Measurements from ENCODE around the gene EBP.

EBP gene

DNA sequence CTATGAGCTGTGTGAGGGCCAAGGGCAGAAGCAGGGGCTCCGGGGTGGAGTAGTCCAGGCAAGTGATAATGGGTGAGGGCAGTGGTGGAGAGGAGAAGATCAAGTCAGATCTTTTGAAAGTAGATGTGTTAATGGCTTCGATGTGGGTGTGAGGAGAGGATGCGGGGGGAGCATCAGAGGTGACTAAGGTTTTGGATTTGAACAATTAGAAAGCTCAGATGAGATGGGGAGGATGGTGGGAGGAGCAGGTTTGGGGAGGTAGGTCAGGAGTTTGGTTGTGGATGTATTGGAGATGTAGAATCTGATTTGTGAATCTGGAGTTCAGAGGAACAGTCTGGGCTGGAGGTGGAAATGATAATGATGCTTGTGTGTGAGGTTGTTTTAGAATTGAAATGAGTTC is 41.0 kb upstream of the EBP start:
- no peak for ATAC-seq (ENCODE audit: insufficient read depth, low read depth)
- H3K9me3 ChIP-seq (ENCODE audit: insufficient read depth, low read length, severe bottlenecking): no peaks in the 10 kb centered on the region
- DNase-seq: no peak
- no peak overlapping the region for H2AFZ ChIP-seq (ENCODE audit: low read depth, low read length)
- H3K4me2 ChIP-seq (ENCODE audit: insufficient read depth, low read length): no peak overlapping the region
- H3K27me3 ChIP-seq (ENCODE audit: insufficient read depth, low read length, poor library complexity): no peaks in the 10 kb centered on the region
- H3K36me3 ChIP-seq (ENCODE audit: insufficient read depth, low read length): peaks cover 55% of the 10 kb centered on the region
- H3K79me2 ChIP-seq (ENCODE audit: insufficient read depth, low read length): peaks cover 31% of the 10 kb centered on the region
- peaks cover 15% of the 10 kb centered on the region; the same call in 1 of the 2 replicates for H4K20me1 ChIP-seq (ENCODE audit: insufficient read depth, low read length)
- H3K9ac ChIP-seq (ENCODE audit: low read depth, low read length): no peak overlapping the region
- no peak overlapping the region for H3K4me3 ChIP-seq (ENCODE audit: low read depth in 1 of 2, low read length in 2 of 2)
- no peak overlapping the region for H3K27ac ChIP-seq (ENCODE audit: low read length)
- peaks cover 18% of the 10 kb centered on the region for H3K4me1 ChIP-seq (ENCODE audit: insufficient read depth, low read length)
- TF ChIP-seq CTCF (IDR thresholded peaks at IDR 0.05; ENCODE audit: borderline replicate concordance, extremely low read depth, low read length, poor library complexity, severe bottlenecking) (no peak), EZH2 (IDR thresholded peaks at IDR 0.05; ENCODE audit: borderline replicate concordance, low read depth, low read length, severe bottlenecking) (no peak)

DNA sequence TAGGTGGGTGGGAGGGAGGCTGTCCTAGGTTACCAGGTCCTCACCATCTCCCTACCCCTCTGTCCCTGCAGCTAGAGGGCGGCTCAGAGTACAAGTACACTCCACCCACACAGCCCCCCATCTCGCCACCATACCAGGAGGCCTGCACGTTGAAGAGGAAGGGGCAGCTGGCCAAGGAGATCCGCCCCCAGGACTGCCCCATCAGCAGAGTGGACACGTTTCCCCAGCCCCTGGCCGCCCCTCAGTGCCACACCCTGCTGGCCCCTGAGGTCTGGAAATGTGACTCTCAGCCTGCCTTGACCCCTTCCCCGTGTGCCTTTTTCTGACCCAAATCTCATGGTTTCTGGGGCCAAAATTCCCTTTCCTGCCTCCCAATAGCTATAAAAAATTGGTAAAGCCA is 39.1 kb upstream of the EBP start:
- peaks cover 8% of the 10 kb centered on the region for H3K4me1 ChIP-seq (ENCODE audit: insufficient read depth, low read length)
- peaks cover 56% of the 10 kb centered on the region for H3K36me3 ChIP-seq (ENCODE audit: insufficient read depth, low read length)
- no peak overlapping the region for H3K4me3 ChIP-seq (ENCODE audit: low read depth in 1 of 2, low read length in 2 of 2)
- DNase-seq (no peak), ATAC-seq (ENCODE audit: insufficient read depth, low read depth) (no peak)
- no peaks in the 10 kb centered on the region for H3K9me3 ChIP-seq (ENCODE audit: insufficient read depth, low read length, severe bottlenecking)
- no peak overlapping the region for H3K27ac ChIP-seq (ENCODE audit: low read length)
- H3K4me2 ChIP-seq (ENCODE audit: insufficient read depth, low read length): no peak overlapping the region
- peaks cover 11% of the 10 kb centered on the region; the same call in 1 of the 2 replicates for H4K20me1 ChIP-seq (ENCODE audit: insufficient read depth, low read length)
- H3K79me2 ChIP-seq (ENCODE audit: insufficient read depth, low read length): peaks cover 11% of the 10 kb centered on the region
- no peak overlapping the region for H3K9ac ChIP-seq (ENCODE audit: low read depth, low read length)
- TF ChIP-seq CTCF (IDR thresholded peaks at IDR 0.05; ENCODE audit: borderline replicate concordance, extremely low read depth, low read length, poor library complexity, severe bottlenecking) (no peak), EZH2 (IDR thresholded peaks at IDR 0.05; ENCODE audit: borderline replicate concordance, low read depth, low read length, severe bottlenecking) (no peak)
- no peak overlapping the region for H2AFZ ChIP-seq (ENCODE audit: low read depth, low read length)
- H3K27me3 ChIP-seq (ENCODE audit: insufficient read depth, low read length, poor library complexity): no peaks in the 10 kb centered on the region

DNA sequence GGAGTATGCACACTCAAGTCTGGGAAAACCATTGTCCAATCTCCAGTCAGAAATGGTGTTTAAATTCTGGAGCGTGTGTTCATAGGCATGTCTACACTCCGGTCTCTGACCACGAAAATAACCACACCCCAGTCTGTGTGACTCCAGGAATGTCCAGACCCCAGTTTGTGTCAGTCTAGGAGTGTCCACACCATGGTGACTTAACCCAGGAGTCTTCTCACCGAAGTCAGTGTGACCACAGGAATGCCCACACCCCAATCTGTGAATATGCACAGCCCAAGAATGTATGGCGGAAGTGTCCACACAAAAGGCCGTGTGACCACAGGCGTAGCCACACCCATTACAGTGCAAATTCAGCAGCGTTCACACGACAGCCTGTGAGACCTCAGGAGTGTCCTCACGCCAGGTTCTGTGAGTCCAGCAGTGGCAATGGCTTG is 34.2 kb upstream of the EBP start:
- Histone ChIP-seq H3K4me3 (ENCODE audit: low read depth in 1 of 2, low read length in 2 of 2) (no peak overlapping the region), H3K79me2 (ENCODE audit: insufficient read depth, low read length) (no peaks in the 10 kb centered on the region), H3K4me1 (ENCODE audit: insufficient read depth, low read length) (no peaks in the 10 kb centered on the region), H3K36me3 (ENCODE audit: insufficient read depth, low read length) (peaks cover 15% of the 10 kb centered on the region), H3K4me2 (ENCODE audit: insufficient read depth, low read length) (no peak overlapping the region), H3K9ac (ENCODE audit: low read depth, low read length) (no peak overlapping the region), H3K27me3 (ENCODE audit: insufficient read depth, low read length, poor library complexity) (no peaks in the 10 kb centered on the region), H3K9me3 (ENCODE audit: insufficient read depth, low read length, severe bottlenecking) (no peaks in the 10 kb centered on the region), H4K20me1 (ENCODE audit: insufficient read depth, low read length) (no peaks in the 10 kb centered on the region), H3K27ac (ENCODE audit: low read length) (no peak overlapping the region), H2AFZ (ENCODE audit: low read depth, low read length) (no peak overlapping the region)
- ATAC-seq (ENCODE audit: insufficient read depth, low read depth) (no peak), DNase-seq (no peak)
- no peak for TF ChIP-seq EZH2 (IDR thresholded peaks at IDR 0.05; ENCODE audit: borderline replicate concordance, low read depth, low read length, severe bottlenecking)
- no peak for TF ChIP-seq CTCF (IDR thresholded peaks at IDR 0.05; ENCODE audit: borderline replicate concordance, extremely low read depth, low read length, poor library complexity, severe bottlenecking)

DNA sequence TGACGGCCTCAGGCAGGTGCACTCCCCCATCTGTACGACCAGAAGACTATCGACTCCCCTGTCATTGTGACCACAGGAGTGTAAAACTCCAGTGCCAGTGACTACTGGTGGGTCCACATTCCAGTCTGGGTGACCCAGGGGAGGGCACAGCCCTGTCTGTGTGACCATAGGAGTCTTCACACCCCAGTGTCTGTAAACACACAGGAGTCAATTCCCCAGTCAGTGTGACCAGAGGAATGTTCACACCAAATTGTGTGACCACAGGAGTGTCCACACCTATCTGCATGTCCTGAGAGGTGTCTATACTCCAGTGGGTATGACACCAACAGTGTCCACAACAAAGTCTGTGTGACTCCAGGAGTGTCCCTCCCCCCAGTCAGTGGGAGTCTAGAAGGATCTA is 33.6 kb upstream of the EBP start:
- Histone ChIP-seq H3K36me3 (ENCODE audit: insufficient read depth, low read length) (peaks cover 8% of the 10 kb centered on the region; the same call in 1 of the 2 replicates), H3K4me2 (ENCODE audit: insufficient read depth, low read length) (no peak overlapping the region), H3K27ac (ENCODE audit: low read length) (no peak overlapping the region), H3K9me3 (ENCODE audit: insufficient read depth, low read length, severe bottlenecking) (no peaks in the 10 kb centered on the region), H2AFZ (ENCODE audit: low read depth, low read length) (no peak overlapping the region), H3K27me3 (ENCODE audit: insufficient read depth, low read length, poor library complexity) (no peaks in the 10 kb centered on the region), H4K20me1 (ENCODE audit: insufficient read depth, low read length) (no peaks in the 10 kb centered on the region), H3K4me3 (ENCODE audit: low read depth in 1 of 2, low read length in 2 of 2) (no peak overlapping the region), H3K79me2 (ENCODE audit: insufficient read depth, low read length) (no peaks in the 10 kb centered on the region), H3K4me1 (ENCODE audit: insufficient read depth, low read length) (no peaks in the 10 kb centered on the region), H3K9ac (ENCODE audit: low read depth, low read length) (no peak overlapping the region)
- no peak for TF ChIP-seq EZH2 (IDR thresholded peaks at IDR 0.05; ENCODE audit: borderline replicate concordance, low read depth, low read length, severe bottlenecking)
- no peak for TF ChIP-seq CTCF (IDR thresholded peaks at IDR 0.05; ENCODE audit: borderline replicate concordance, extremely low read depth, low read length, poor library complexity, severe bottlenecking)
- ATAC-seq (ENCODE audit: insufficient read depth, low read depth) (no peak), DNase-seq (no peak)

Data from DND-41 (cell line).